Posterior vena cava (tissue), 2 donors: ENCODE data around the gene FAM171A2. TPM values are rescaled to one million over a fixed set of nuclear protein-coding genes. Genes with fewer than 3 reads are reported as not detected.

ENCODE experiments used
- DNase-seq: peaks from one replicate; pipeline ENCODE4 v3.0.0-alpha.2; 2020; ENCODE audit warnings: low spot score
- intact Hi-C, 2 donors: fragments of 100-400 bp; cut with DNase I; formaldehyde crosslinking; loops; one replicate each; pipeline versions ENCODE4 v1.14.1 to v1.14.2; 2022 to 2023
- total RNA-seq, 2 donors: library from RNA; stranded (reverse); fragmentation: NEBNext Ultra II Directional; extraction: Animal tissue kit (Norgen Biotek cat#: 25700); gene quantifications; one replicate each; pipeline ENCODE4 v1.2.1, GENCODE V29; 2021
- donor health status: DM: yes; HTN: yes; CAD: no.
- donor health status: DM: yes; HTN: yes; CAD: no.

Gene FAM171A2
- total RNA-seq, 2 donors from 2014 or later = 0.43 to 0.69 TPM

GRCh38 chr17:44314031-44314430, 49.6 kb downstream of the FAM171A2 start:
- intact Hi-C loops = no loop called here
- no peak for DNase-seq

- intact Hi-C loops = no loop called here
These were observed 51.1 kb downstream of the FAM171A2 start for GRCh38 chr17:44312396-44313104.

GRCh38 chr17:44311562-44312181, 52.0 kb downstream of the FAM171A2 start:
- no peak for DNase-seq
- intact Hi-C loops = no loop called here

More at GRCh38 chr17:44312396-44313104, 51.1 kb downstream of the FAM171A2 start:
- no peak for DNase-seq

GRCh38 chr17:44310609-44311376, 52.9 kb downstream of the FAM171A2 start:
- intact Hi-C loops = no loop called here
- no peak for DNase-seq

- intact Hi-C loops = no loop called here
- DNase-seq = no peak
These were observed 53.5 kb downstream of the FAM171A2 start for GRCh38 chr17:44310188-44310587.

GRCh38 chr17:44309472-44309871, 54.2 kb downstream of the FAM171A2 start:
- DNase-seq = no peak
- intact Hi-C loops = loop anchor here in 1 of 2 donors (10.0 kb wide), 1 partner anchor 1665 kb away; no protein-coding TSS in a partner anchor

GRCh38 chr17:44308865-44309264, 54.8 kb downstream of the FAM171A2 start:
- DNase-seq = no peak
- intact Hi-C loops = loop anchor here in 1 of 2 donors (10.0 kb wide), 1 partner anchor 1666 kb away; no protein-coding TSS in a partner anchor

- intact Hi-C loops = loop anchor here in 1 of 2 donors (10.0 kb wide), 1 partner anchor 1666 kb away; no protein-coding TSS in a partner anchor
- peak; percentile 96 for DNase-seq
These were observed 55.3 kb downstream of the FAM171A2 start, which contains the start of gene RUNDC3A for GRCh38 chr17:44308320-44308818. TSS of gene RUNDC3A (plus strand) at chr17:44308601. CDS start at chr17:44308833, 232 bp downstream.

GRCh38 chr17:44307387-44308186, 56.1 kb downstream of the FAM171A2 start:
- no peak for DNase-seq
- intact Hi-C loops = loop anchor here in 1 of 2 donors (10.0 kb wide), 1 partner anchor 1667 kb away; no protein-coding TSS in a partner anchor

GRCh38 chr17:44304651-44305050, 59.0 kb downstream of the FAM171A2 start:
- DNase-seq = no peak
- intact Hi-C loops = loop anchor here in 1 of 2 donors (10.0 kb wide), 1 partner anchor 1670 kb away; no protein-coding TSS in a partner anchor

Other genes starting within 250 kb of the FAM171A2 start
- 10 to 100 TPM; 28.5 to 51.7 TPM for gene HDAC5, start 240.2 kb downstream of the FAM171A2 start, total RNA-seq
- 1 to 10 TPM in 1 of 2 donors, under 1 TPM in 1; 0.65 to 1.2 TPM for gene HROB, start 221.9 kb downstream of the FAM171A2 start, total RNA-seq
- gene ASB16, start 193.1 kb downstream of the FAM171A2 start, total RNA-seq = 1 to 10 TPM in 1 of 2 donors, under 1 TPM in 1; 0.19 to 1.5 TPM
- 10 to 100 TPM; 26.3 to 31.2 TPM for gene TMUB2, start 176.9 kb downstream of the FAM171A2 start, total RNA-seq
- gene ATXN7L3, start 164.0 kb downstream of the FAM171A2 start, total RNA-seq = 10 to 100 TPM; 49.2 to 61.9 TPM
- gene UBTF, start 144.2 kb downstream of the FAM171A2 start, total RNA-seq = 10 to 100 TPM; 42.6 to 59.7 TPM
- 1 to 10 TPM; 1.5 to 4.2 TPM for gene SLC4A1, start 95.7 kb downstream of the FAM171A2 start, total RNA-seq
- under 1 TPM in 1 of 2 donors, not detected in 1; 0.83 TPM for gene RUNDC3A, start 55.3 kb downstream of the FAM171A2 start, total RNA-seq
- 10 to 100 TPM; 47.0 to 56.9 TPM for gene SLC25A39, start 39.0 kb downstream of the FAM171A2 start, total RNA-seq
- 100 to 1,000 TPM; 149 to 261 TPM for gene GRN, start 18.6 kb downstream of the FAM171A2 start, total RNA-seq
- 1 to 10 TPM; 1.4 to 2.0 TPM for gene ITGA2B, start 25.8 kb upstream of the FAM171A2 start, total RNA-seq
- gene GPATCH8, start 139.6 kb upstream of the FAM171A2 start, total RNA-seq = 10 to 100 TPM; 28.5 to 36.4 TPM
- 10 to 100 TPM; 10.4 to 12.6 TPM for gene FZD2, start 193.6 kb upstream of the FAM171A2 start, total RNA-seq